Activated CD4-positive, alpha-beta memory T cell treated with anti-CD3 and anti-CD28 coated beads, Interleukin-2, amount 10 ng/mL, durations not matched to agents 7 days and 5 days (primary cell): ENCODE data around the gene TIMM29. TPM values are rescaled to one million over a fixed set of nuclear protein-coding genes. Genes with fewer than 3 reads are reported as not detected.
"Not testable (repeated sequence)": the region's sequence is repeated elsewhere in the genome, so short reads cannot be mapped to it uniquely, and the experiment has no call there.

ENCODE experiments used
- CTCF ChIA-PET: fragments of 350-600 bp; sonication (Branson Sonifier 250); formaldehyde crosslinking; loops from one replicate; lab custom pipeline; 2021; ENCODE audit warnings: antibody characterized with exemption, inconsistent platforms; lab: Charles Lee
- POLR2A ChIA-PET: fragments of 350-600 bp; sonication (Branson Sonifier 250); formaldehyde crosslinking; loops from one replicate; lab custom pipeline; 2021; ENCODE audit warnings: antibody characterized with exemption; lab: Charles Lee
- DNase-seq: peaks from one replicate; pipeline ENCODE4 v3.0.0-alpha.2; 2020
- H3K27ac Mint-ChIP-seq: one replicate; pipeline ENCODE4 v1.8.0; 2021; ENCODE audit warnings: mild to moderate bottlenecking, mixed read lengths
- H3K27me3 Mint-ChIP-seq: one replicate; pipeline ENCODE4 v1.8.0; 2021; ENCODE audit warnings: mixed read lengths
- H3K36me3 Mint-ChIP-seq: one replicate; pipeline ENCODE4 v1.8.0; 2021; ENCODE audit warnings: low read depth, mixed read lengths
- H3K4me1 Mint-ChIP-seq: one replicate; pipeline ENCODE4 v1.8.0; 2021; ENCODE audit warnings: mixed read lengths
- H3K4me3 Mint-ChIP-seq: one replicate; pipeline ENCODE4 v1.8.0; 2021; ENCODE audit warnings: mild to moderate bottlenecking, mixed read lengths
- H3K9me3 Mint-ChIP-seq: one replicate; pipeline ENCODE4 v1.8.0; 2021; ENCODE audit warnings: mixed read lengths
- total RNA-seq, 2 experiments: library from RNA; stranded (reverse); gene quantifications; one replicate each; pipeline ENCODE4 v1.2.3, GENCODE V29; 2021

Gene TIMM29
- total RNA-seq, 2 experiments from 2014 or later, result 24.3 to 25.7 TPM

- CTCF ChIA-PET, result interaction anchor here (0.6 to 1.9 kb wide), 10 partner anchors 10 to 190 kb away, joined by 3 to 6 read pairs (median 4); partner anchors contain the start of genes LDLR and SMARCA4
- Mint-ChIP-seq H3K4me3 (no peak overlapping the region), H3K36me3 (peaks cover 9% of the 10 kb centered on the region), H3K27me3 (no peaks in the 10 kb centered on the region), H3K27ac (no peak overlapping the region), H3K9me3 (no peaks in the 10 kb centered on the region), H3K4me1 (peaks cover 16% of the 10 kb centered on the region)
- POLR2A ChIA-PET, result interaction anchor here (1.9 kb wide), 1 partner anchor 26 kb away, joined by 5 read pairs; the partner anchor contains the start of gene SMARCA4
- no peak for DNase-seq
Observed at GRCh38 chr19:10935371-10936059, 6.9 kb downstream of the TIMM29 start.

- Mint-ChIP-seq H3K9me3 (no peaks in the 10 kb centered on the region), H3K27me3 (no peaks in the 10 kb centered on the region), H3K36me3 (peaks cover 4% of the 10 kb centered on the region), H3K4me1 (peaks cover 12% of the 10 kb centered on the region), H3K27ac (no peak overlapping the region), H3K4me3 (no peak overlapping the region)
- DNase-seq, result peak; percentile 32
- ChIA-PET CTCF (interaction anchor here (0.6 to 1.9 kb wide), 27 partner anchors 8 to 208 kb away, joined by 3 to 11 read pairs (median 4); partner anchors contain the start of genes LDLR, SMARCA4 and TMED1), POLR2A (interaction anchor here (0.6 to 1.9 kb wide), 2 partner anchors 25 to 56 kb away, joined by 3 to 5 read pairs; partner anchors contain the start of gene SMARCA4)
Observed at GRCh38 chr19:10936661-10937084, 8.1 kb downstream of the TIMM29 start.

- DNase-seq, H3K36me3 Mint-ChIP-seq, H3K4me3 Mint-ChIP-seq, H3K9me3 Mint-ChIP-seq, H3K27me3 Mint-ChIP-seq, H3K27ac Mint-ChIP-seq: not testable (repeated sequence)
- ChIA-PET CTCF (interaction anchor here (0.7 to 2.3 kb wide), 20 partner anchors 8 to 223 kb away, joined by 3 to 19 read pairs (median 7); partner anchors contain the start of gene SMARCA4), POLR2A (interaction anchor here (0.6 to 1.3 kb wide), 2 partner anchors 11 to 61 kb away, joined by 3 to 5 read pairs; no protein-coding TSS in a partner anchor)
- H3K4me1 Mint-ChIP-seq, result peaks cover 14% of the 10 kb centered on the region
Observed at GRCh38 chr19:10941649-10942048, 13.0 kb downstream of the TIMM29 start.

GRCh38 chr19:10943412-10943811, 14.8 kb downstream of the TIMM29 start:
- H3K27ac Mint-ChIP-seq, POLR2A ChIA-PET, H3K4me3 Mint-ChIP-seq, DNase-seq, H3K36me3 Mint-ChIP-seq, H3K9me3 Mint-ChIP-seq, H3K27me3 Mint-ChIP-seq: not testable (repeated sequence)
- CTCF ChIA-PET, result interaction anchor here (1.0 to 2.3 kb wide), 3 partner anchors 13 to 93 kb away, joined by 3 to 19 read pairs (median 5); no protein-coding TSS in a partner anchor
- H3K4me1 Mint-ChIP-seq, result peaks cover 12% of the 10 kb centered on the region

- ChIA-PET POLR2A (interaction anchor here (0.6 kb wide), 1 partner anchor 1386 kb away, joined by 3 read pairs; no protein-coding TSS in a partner anchor), CTCF (interaction anchor here (0.7 to 1.3 kb wide), 4 partner anchors 9 to 90 kb away, joined by 3 to 6 read pairs (median 4); no protein-coding TSS in a partner anchor)
- no peak for DNase-seq
- Mint-ChIP-seq H3K4me1 (peaks cover 6% of the 10 kb centered on the region), H3K4me3 (no peak overlapping the region), H3K36me3 (no peaks in the 10 kb centered on the region), H3K27me3 (no peaks in the 10 kb centered on the region), H3K9me3 (no peaks in the 10 kb centered on the region), H3K27ac (no peak overlapping the region)
Observed at GRCh38 chr19:10945264-10945663, 16.7 kb downstream of the TIMM29 start.

GRCh38 chr19:10946958-10947657, 18.5 kb downstream of the TIMM29 start:
- H3K4me3 Mint-ChIP-seq, result no peak overlapping the region
- H3K27ac Mint-ChIP-seq, result no peak overlapping the region
- no peaks in the 10 kb centered on the region for H3K9me3 Mint-ChIP-seq
- ChIA-PET CTCF (no interaction called here), POLR2A (no interaction called here)
- no peaks in the 10 kb centered on the region for H3K36me3 Mint-ChIP-seq
- H3K27me3 Mint-ChIP-seq, result no peaks in the 10 kb centered on the region
- H3K4me1 Mint-ChIP-seq, result peaks cover 4% of the 10 kb centered on the region
- no peak for DNase-seq

- no peak for DNase-seq
- H3K27me3 Mint-ChIP-seq, result no peaks in the 10 kb centered on the region
- ChIA-PET CTCF (interaction anchor here (1.7 to 2.0 kb wide), 2 partner anchors 11 to 16 kb away, joined by 6 to 9 read pairs; no protein-coding TSS in a partner anchor), POLR2A (no interaction called here)
- H3K4me1 Mint-ChIP-seq, result peaks cover 2% of the 10 kb centered on the region
- no peaks in the 10 kb centered on the region for H3K9me3 Mint-ChIP-seq
- H3K36me3 Mint-ChIP-seq, result no peaks in the 10 kb centered on the region
- no peak overlapping the region for H3K27ac Mint-ChIP-seq
- no peak overlapping the region for H3K4me3 Mint-ChIP-seq
Observed at GRCh38 chr19:10952809-10953208, 24.2 kb downstream of the TIMM29 start.

GRCh38 chr19:10959277-10959968, 30.8 kb downstream of the TIMM29 start:
- Mint-ChIP-seq H3K36me3 (peaks cover 11% of the 10 kb centered on the region), H3K4me1 (peaks cover 37% of the 10 kb centered on the region), H3K27ac (peak overlapping the region; percentile 87), H3K4me3 (peak overlapping the region; percentile 82)
- ChIA-PET POLR2A (interaction anchor here (1.5 to 2.6 kb wide), 3 partner anchors 87 to 196 kb away, joined by 3 to 12 read pairs (median 4); partner anchors contain the start of genes LDLR and SPC24), CTCF (interaction anchor here (1.3 to 1.5 kb wide), 2 partner anchors 15 to 76 kb away, joined by 4 to 5 read pairs; no protein-coding TSS in a partner anchor)
- H3K9me3 Mint-ChIP-seq, H3K27me3 Mint-ChIP-seq, DNase-seq: not testable (repeated sequence)

- Mint-ChIP-seq H3K4me1 (peaks cover 43% of the 10 kb centered on the region), H3K27me3 (no peaks in the 10 kb centered on the region), H3K9me3 (no peaks in the 10 kb centered on the region), H3K36me3 (peaks cover 11% of the 10 kb centered on the region), H3K4me3 (peak within 1 kb of the TSS; percentile 87), H3K27ac (peak within 1 kb of the TSS; percentile 87)
- peak; percentile 99 for DNase-seq
- POLR2A ChIA-PET, result interaction anchor here (1.0 to 2.6 kb wide), 7 partner anchors 10 to 195 kb away, joined by 3 to 12 read pairs (median 4); partner anchors contain the start of genes LDLR, SPC24 and TMED1
- CTCF ChIA-PET, result interaction anchor here (1.3 to 1.4 kb wide), 3 partner anchors 19 to 75 kb away, joined by 4 to 7 read pairs (median 6); no protein-coding TSS in a partner anchor
Observed at GRCh38 chr19:10960314-10961072, 31.9 kb downstream of the TIMM29 start, which contains the start of gene SMARCA4. TSS of gene SMARCA4 (plus strand) at chr19:10961030. CDS start at chr19:10984152, 23,122 bp downstream.

GRCh38 chr19:10961073-10961860, 32.7 kb downstream of the TIMM29 start:
- no peak for DNase-seq
- Mint-ChIP-seq H3K27me3 (no peaks in the 10 kb centered on the region), H3K36me3 (peaks cover 11% of the 10 kb centered on the region), H3K27ac (peak overlapping the region; percentile 82), H3K9me3 (no peaks in the 10 kb centered on the region), H3K4me3 (peak overlapping the region; percentile 87), H3K4me1 (peaks cover 43% of the 10 kb centered on the region)
- CTCF ChIA-PET, result interaction anchor here (1.3 to 1.4 kb wide), 3 partner anchors 20 to 74 kb away, joined by 4 to 7 read pairs (median 6); no protein-coding TSS in a partner anchor
- POLR2A ChIA-PET, result interaction anchor here (1.0 to 2.6 kb wide), 6 partner anchors 9 to 194 kb away, joined by 3 to 12 read pairs (median 4); partner anchors contain the start of genes LDLR, SPC24 and TMED1
